Heart right ventricle (tissue), 16 donors: Measurements from ENCODE around the gene SYNM. TPM values are rescaled to one million over a fixed set of nuclear protein-coding genes. Genes with fewer than 3 reads are reported as not detected.

Experiments used
- ATAC-seq, 8 donors: fragments of 200-7000 bp; cut with Tn5 transposase; one replicate each; pipeline ENCODE4 v1.9.1; 2020; ENCODE audit warnings: mild to moderate bottlenecking in 8 of 8, moderate library complexity in 8 of 8, moderate number of reproducible peaks in 1 of 8
- DNase-seq, 2 donors: peaks; one replicate each; pipeline ENCODE4 v3.0.0-alpha.2; 2020
- H3K27ac ChIP-seq, 10 donors: fragments of 200-600 bp; sonication (generic) in 2 of 10; one replicate each; pipeline versions ENCODE4 v1.5.0 to v1.8.0; 2020 to 2022; ENCODE audit warnings: mild to moderate bottlenecking in 3 of 10
- H3K27me3 ChIP-seq, 7 donors: fragments of 200-600 bp; one replicate each; pipeline ENCODE4 v1.8.0; 2021 to 2022; ENCODE audit warnings: mild to moderate bottlenecking in 2 of 7
- H3K36me3 ChIP-seq, 9 donors: fragments of 200-600 bp; sonication (generic) in 1 of 9; one replicate each; pipeline versions ENCODE4 v1.5.0 to v1.8.0; 2020 to 2022; ENCODE audit warnings: mild to moderate bottlenecking in 2 of 9
- H3K4me1 ChIP-seq, 9 donors: fragments of 200-600 bp; sonication (generic) in 1 of 9; one replicate each; pipeline versions ENCODE4 v1.5.0 to v1.8.0; 2020 to 2022; ENCODE audit warnings: mild to moderate bottlenecking in 4 of 9
- H3K4me3 ChIP-seq, 10 donors: fragments of 200-600 bp; sonication (generic) in 2 of 10; one replicate each; pipeline versions ENCODE4 v1.5.0 to v1.8.0; 2020 to 2022; ENCODE audit warnings: mild to moderate bottlenecking in 7 of 10, moderate library complexity in 2 of 10
- H3K9me3 ChIP-seq, 11 donors: fragments of 200-600 bp in 10 of 11; sonication (generic) in 2 of 11; one replicate each; pipeline versions ENCODE4 v1.5.0 to v1.8.0; 2013 to 2022; ENCODE audit warnings: mild to moderate bottlenecking in 2 of 11, control low read depth in 1 of 11, moderate library complexity in 1 of 11
- CTCF ChIP-seq, 9 donors: fragments of 200-600 bp; sonication (generic) in 2 of 9; IDR thresholded peaks; one replicate each; pipeline versions ENCODE4 v1.5.0 to v1.8.0; 2021 to 2022; ENCODE audit warnings: antibody characterized with exemption in 9 of 9, mild to moderate bottlenecking in 5 of 9, moderate library complexity in 1 of 9
- WGBS, 2 donors: extraction: QIAGEN DNeasy Blood & Tissue Kit; methylation state at CpG; one replicate each; pipeline ENCODE4 v1.1.7; 2013; ENCODE audit warnings: inconsistent platforms in 1 of 2; 5-methylcytosine and 5-hydroxymethylcytosine counted together
- intact Hi-C, 10 donors: fragments of 100-400 bp; cut with DNase I; formaldehyde crosslinking; loops; one replicate each; pipeline versions ENCODE4 v1.11.1 to v1.14.2; 2022
- polyA plus RNA-seq, 2 donors: library from polyadenylated mRNA; stranded (reverse); fragments of 200-250 nt; gene quantifications; one replicate each; pipeline ENCODE4 v1.2.3, GENCODE V29; 2013
- total RNA-seq, 10 donors: library from RNA; stranded (reverse); fragmentation: NEBNext Ultra II Directional in 3 of 10; extraction: Animal tissue kit (Norgen Biotek cat#: 25700) in 3 of 10; gene quantifications; one replicate each; pipeline versions ENCODE4 v1.2.1 to v1.2.4, GENCODE V29; 2021 to 2023
- donor health status: Arrhythmogenic right ventricular cardiomyopathy.
- donor health status: ischemic (EF 13 %, LVEDD 7.1; RV severe dilation, severe dysfunction).
- donor health status: healthy with polysubstance abuse.
- donor health status: DM: no; HTN: yes; CAD: no.
- donor health status: DM: no; HTN: no; CAD: no.
- donor health status: ischemic (EF 25% LVEDD 6.9; RV normal size, moderate dysfunction).
- donor health status: ischemic (EF 25% LVEDD 5.7; RV mildly dilated, moderate dysfunction).
- donor health status: healthy.
- donor health status: DM: yes; HTN: yes; CAD: no.
- donor health status: Ischemic cardiomyopathy.
- donor health status: ischemic (EF 35%, LVEDD 5.7; RV mildly dilated, moderate dysfunction).
- donor health status: nonischemic (EF 11% LVEDD 7.7; RV severe dilation, severe dysfunction).
- donor health status: DM: yes; HTN: yes; CAD: no.
- donor health status: PGD.
- donor health status: ischemic (EF 29% LVEDD 5.4; RV normal size, mild dysfunction).
- donor health status: nonischemic (EF 23%, LVEDD 6.1; RV moderate dilation, normal function).

The SYNM gene
- total and polyA plus RNA-seq, 12 donors = 59.4 to 456 (median 350) TPM

- no peak for ATAC-seq
- H3K27ac ChIP-seq = peak overlapping the region in 7 of 10 donors; percentile 41 to 90 (median 83)
- intact Hi-C loops = loop anchor here in 5 of 10 donors (5.0 to 10.0 kb wide), 5 partner anchors 39 to 66 kb away; partner anchors contain the start of gene SYNM (in 1 of the 5)
- H3K27me3 ChIP-seq = no peaks in the 10 kb centered on the region
- H3K36me3 ChIP-seq = peaks cover 0 to 61% (median 0%) of the 10 kb centered on the region in 9 donors
- H3K4me3 ChIP-seq = no peak overlapping the region
- TF ChIP-seq CTCF (IDR thresholded peaks at IDR 0.05) = no peak
- 93 to 95% methylated on average over 3 of the region's 3 CpGs for WGBS, 2 donors
- no peak for DNase-seq
- H3K4me1 ChIP-seq = peaks cover 11 to 77% (median 38%) of the 10 kb centered on the region in 9 donors
- H3K9me3 ChIP-seq = no peaks in the 10 kb centered on the region
These were observed 68.1 kb downstream of the SYNM start for GRCh38 chr15:99172989-99173388.

- peaks cover 0 to 62% (median 0%) of the 10 kb centered on the region in 9 donors for H3K36me3 ChIP-seq
- H3K4me3 ChIP-seq = no peak overlapping the region
- no peaks in the 10 kb centered on the region for H3K9me3 ChIP-seq
- TF ChIP-seq CTCF (IDR thresholded peaks at IDR 0.05) = no peak
- H3K27ac ChIP-seq = peak overlapping the region; percentile 66 to 90 (median 80)
- intact Hi-C loops = loop anchor here in 5 of 10 donors (5.0 to 10.0 kb wide), 5 partner anchors 38 to 67 kb away; partner anchors contain the start of gene SYNM (in 1 of the 5)
- no peaks in the 10 kb centered on the region for H3K27me3 ChIP-seq
- H3K4me1 ChIP-seq = peaks cover 5 to 64% (median 35%) of the 10 kb centered on the region in 9 donors
- WGBS, 2 donors = 41 to 45% methylated on average over 15 of the region's 15 CpGs
- ATAC-seq = peak; percentile 66 to 92 (median 85)
- peak; percentile 28 to 48 for DNase-seq
These were observed 69.9 kb downstream of the SYNM start for GRCh38 chr15:99174567-99175395.

- H3K27ac ChIP-seq = peak overlapping the region in 1 of 10 donors; percentile 84
- H3K4me3 ChIP-seq = no peak overlapping the region
- H3K9me3 ChIP-seq = no peaks in the 10 kb centered on the region
- ATAC-seq (peak in 1 of 8 donors; percentile 27), DNase-seq (no peak)
- H3K36me3 ChIP-seq = peaks cover 0 to 42% (median 0%) of the 10 kb centered on the region in 9 donors
- TF ChIP-seq CTCF (IDR thresholded peaks at IDR 0.05) = no peak
- 74 to 79% methylated on average over 2 of the region's 2 CpGs for WGBS, 2 donors
- peaks cover 6 to 71% (median 41%) of the 10 kb centered on the region in 9 donors for H3K4me1 ChIP-seq
- H3K27me3 ChIP-seq = no peaks in the 10 kb centered on the region
- intact Hi-C loops = loop anchor here in 1 of 10 donors (10.0 kb wide), 1 partner anchor 52 kb away; no protein-coding TSS in a partner anchor
These were observed 71.9 kb downstream of the SYNM start for GRCh38 chr15:99176757-99177156.

GRCh38 chr15:99177679-99178078 is 72.8 kb downstream of the SYNM start:
- 93 to 99% methylated on average over 2 of the region's 2 CpGs for WGBS, 2 donors
- Histone ChIP-seq H3K27me3 (no peaks in the 10 kb centered on the region), H3K9me3 (no peaks in the 10 kb centered on the region), H3K4me3 (no peak overlapping the region), H3K4me1 (peaks cover 6 to 79% (median 44%) of the 10 kb centered on the region in 9 donors), H3K27ac (no peak overlapping the region), H3K36me3 (peaks cover 0 to 33% (median 0%) of the 10 kb centered on the region in 9 donors)
- TF ChIP-seq CTCF (IDR thresholded peaks at IDR 0.05) = no peak
- ATAC-seq (no peak), DNase-seq (no peak)
- intact Hi-C loops = loop anchor here in 1 of 10 donors (10.0 kb wide), 1 partner anchor 53 kb away; no protein-coding TSS in a partner anchor
